Immature natural killer cell (primary cell): ENCODE results near the gene BLMH. TPM values are rescaled to one million over a fixed set of nuclear protein-coding genes. Genes with fewer than 3 reads are reported as not detected.

Experiments
- DNase-seq, 3 donors: peaks; one replicate each; pipeline ENCODE4 v3.0.0; 2022; ENCODE audit warnings: mixed read lengths in 1 of 3
- H3K27ac Mint-ChIP-seq, 6 donors: one replicate each; pipeline ENCODE4 v1.8.0; 2020; ENCODE audit warnings: mixed read lengths in 6 of 6, mild to moderate bottlenecking in 5 of 6, inconsistent platforms in 4 of 6, moderate library complexity in 3 of 6
- H3K27me3 Mint-ChIP-seq, 3 donors: one replicate each; pipeline ENCODE4 v1.8.0; 2020 to 2021; ENCODE audit warnings: low read depth in 3 of 3, mild to moderate bottlenecking in 3 of 3, mixed read lengths in 3 of 3, moderate library complexity in 3 of 3, inconsistent platforms in 1 of 3
- H3K36me3 Mint-ChIP-seq, 3 donors: one replicate each; pipeline ENCODE4 v1.8.0; 2020; ENCODE audit warnings: mixed read lengths in 3 of 3, inconsistent platforms in 2 of 3, mild to moderate bottlenecking in 2 of 3
- H3K4me1 Mint-ChIP-seq, 2 donors: one replicate each; pipeline ENCODE4 v1.8.0; 2020; ENCODE audit warnings: inconsistent platforms in 2 of 2, mild to moderate bottlenecking in 2 of 2, mixed read lengths in 2 of 2, moderate library complexity in 1 of 2
- H3K4me3 Mint-ChIP-seq, 5 donors: one replicate each; pipeline ENCODE4 v1.8.0; 2020; ENCODE audit warnings: mild to moderate bottlenecking in 5 of 5, mixed read lengths in 5 of 5, inconsistent platforms in 3 of 5, moderate library complexity in 3 of 5
- H3K9me3 Mint-ChIP-seq, 6 donors: one replicate each; pipeline ENCODE4 v1.8.0; 2020; ENCODE audit warnings: mild to moderate bottlenecking in 6 of 6, mixed read lengths in 6 of 6, inconsistent platforms in 4 of 6, moderate library complexity in 3 of 6
- polyA plus RNA-seq, 3 donors: library from polyadenylated mRNA; unstranded; fragments of 300-500 nt; fragmentation: Illumina TruSeq; gene quantifications; one replicate each; pipeline ENCODE4 v1.2.3, GENCODE V29; 2021

The BLMH gene
- polyA plus RNA-seq = 10 to 100 TPM; 17.2 to 31.3 (median 27.5) TPM

GRCh38 chr17:30291543-30292285 is at the start of gene BLMH:
Gene BLMH (minus strand): TSS chr17:30291944. CDS start chr17:30291819, 125 bp downstream.
- no peaks in the 10 kb centered on the region for H3K9me3 Mint-ChIP-seq
- H3K4me3 Mint-ChIP-seq = peak within 1 kb of the TSS; percentile 89 to 96 (median 92)
- peaks cover 0 to 11% (median 9%) of the 10 kb centered on the region in 3 donors for H3K36me3 Mint-ChIP-seq
- peaks cover 4 to 11% (median 6%) of the 10 kb centered on the region in 3 donors for H3K27me3 Mint-ChIP-seq
- peaks cover 18 to 21% of the 10 kb centered on the region in 2 donors for H3K4me1 Mint-ChIP-seq
- peak within 1 kb of the TSS; percentile 66 to 91 (median 87) for H3K27ac Mint-ChIP-seq
- DNase-seq = peak; percentile 84 to 85 (median 84)

GRCh38 chr17:30340801-30341356 is 49.1 kb upstream of the BLMH start:
- no peaks in the 10 kb centered on the region for H3K9me3 Mint-ChIP-seq
- peaks cover 10 to 14% of the 10 kb centered on the region in 2 donors for H3K4me1 Mint-ChIP-seq
- peak overlapping the region in 2 of 6 donors; percentile 19 to 30 for H3K27ac Mint-ChIP-seq

GRCh38 chr17:30339086-30339485 is 47.3 kb upstream of the BLMH start:
- Mint-ChIP-seq H3K27me3 (peaks cover 1 to 4% (median 2%) of the 10 kb centered on the region in 3 donors), H3K36me3 (no peaks in the 10 kb centered on the region), H3K9me3 (no peaks in the 10 kb centered on the region), H3K4me3 (no peak overlapping the region), H3K4me1 (peaks cover 10 to 14% of the 10 kb centered on the region in 2 donors), H3K27ac (no peak overlapping the region)
- no peak for DNase-seq

More at GRCh38 chr17:30340801-30341356, 49.1 kb upstream of the BLMH start:
- no peak for DNase-seq
- Mint-ChIP-seq H3K4me3 (no peak overlapping the region), H3K27me3 (peaks cover 1 to 4% (median 2%) of the 10 kb centered on the region in 3 donors), H3K36me3 (no peaks in the 10 kb centered on the region)

GRCh38 chr17:30337393-30337999 is 45.8 kb upstream of the BLMH start:
- Mint-ChIP-seq H3K4me1 (peaks cover 15 to 18% of the 10 kb centered on the region in 2 donors), H3K27me3 (peaks cover 2 to 4% (median 4%) of the 10 kb centered on the region in 3 donors), H3K36me3 (no peaks in the 10 kb centered on the region), H3K27ac (no peak overlapping the region), H3K4me3 (no peak overlapping the region), H3K9me3 (no peaks in the 10 kb centered on the region)
- no peak for DNase-seq

GRCh38 chr17:30336369-30337171 is 44.8 kb upstream of the BLMH start:
- no peaks in the 10 kb centered on the region for H3K36me3 Mint-ChIP-seq
- no peaks in the 10 kb centered on the region for H3K9me3 Mint-ChIP-seq
- H3K27me3 Mint-ChIP-seq = peaks cover 2 to 4% (median 2%) of the 10 kb centered on the region in 3 donors
- no peak overlapping the region for H3K4me3 Mint-ChIP-seq
- H3K27ac Mint-ChIP-seq = peak overlapping the region in 3 of 6 donors; percentile 17 to 65 (median 23)
- peaks cover 24 to 25% of the 10 kb centered on the region in 2 donors for H3K4me1 Mint-ChIP-seq
- peak; percentile 57 to 75 (median 61) for DNase-seq

- no peak overlapping the region for H3K4me3 Mint-ChIP-seq
- H3K4me1 Mint-ChIP-seq = peaks cover 27 to 31% of the 10 kb centered on the region in 2 donors
- H3K27ac Mint-ChIP-seq = no peak overlapping the region
- no peaks in the 10 kb centered on the region for H3K36me3 Mint-ChIP-seq
- DNase-seq = no peak
- H3K27me3 Mint-ChIP-seq = peaks cover 0 to 2% (median 2%) of the 10 kb centered on the region in 3 donors
- H3K9me3 Mint-ChIP-seq = no peaks in the 10 kb centered on the region
Measured at GRCh38 chr17:30334421-30334820, 42.7 kb upstream of the BLMH start.

GRCh38 chr17:30333503-30334360 is 42.0 kb upstream of the BLMH start, which contains the start of gene TMIGD1:
Gene TMIGD1 (minus strand): TSS chr17:30334057. CDS start chr17:30332133, 1,924 bp downstream.
- Mint-ChIP-seq H3K4me3 (peak within 1 kb of the TSS in 1 of 5 donors; percentile 2), H3K36me3 (no peaks in the 10 kb centered on the region), H3K27me3 (peaks cover 0 to 2% (median 2%) of the 10 kb centered on the region in 3 donors), H3K4me1 (peaks cover 27 to 31% of the 10 kb centered on the region in 2 donors), H3K9me3 (no peaks in the 10 kb centered on the region), H3K27ac (peak within 1 kb of the TSS in 5 of 6 donors; percentile 50 to 83 (median 74))
- no peak for DNase-seq

- Mint-ChIP-seq H3K27me3 (peaks cover 0 to 5% (median 0%) of the 10 kb centered on the region in 3 donors), H3K9me3 (no peaks in the 10 kb centered on the region), H3K36me3 (no peaks in the 10 kb centered on the region), H3K4me3 (peak overlapping the region; percentile 15 to 71 (median 62)), H3K27ac (peak overlapping the region; percentile 50 to 83 (median 72)), H3K4me1 (peaks cover 27 to 31% of the 10 kb centered on the region in 2 donors)
- peak; percentile 37 to 59 (median 41) for DNase-seq
Measured at GRCh38 chr17:30332057-30332542, 40.4 kb upstream of the BLMH start.

- no peak overlapping the region for H3K4me3 Mint-ChIP-seq
- no peaks in the 10 kb centered on the region for H3K36me3 Mint-ChIP-seq
- H3K27ac Mint-ChIP-seq = no peak overlapping the region
- peaks cover 26 to 33% of the 10 kb centered on the region in 2 donors for H3K4me1 Mint-ChIP-seq
- DNase-seq = no peak
- H3K27me3 Mint-ChIP-seq = peaks cover 0 to 3% (median 0%) of the 10 kb centered on the region in 3 donors
- H3K9me3 Mint-ChIP-seq = no peaks in the 10 kb centered on the region
Measured at GRCh38 chr17:30326809-30327208, 35.1 kb upstream of the BLMH start.

- DNase-seq = no peak
- Mint-ChIP-seq H3K4me1 (peaks cover 10 to 15% of the 10 kb centered on the region in 2 donors), H3K9me3 (no peaks in the 10 kb centered on the region), H3K36me3 (no peaks in the 10 kb centered on the region), H3K27me3 (peaks cover 0 to 3% (median 0%) of the 10 kb centered on the region in 3 donors), H3K4me3 (no peak overlapping the region), H3K27ac (no peak overlapping the region)
Measured at GRCh38 chr17:30324723-30325122, 33.0 kb upstream of the BLMH start.

GRCh38 chr17:30323895-30324319 is 32.2 kb upstream of the BLMH start:
- Mint-ChIP-seq H3K4me3 (no peak overlapping the region), H3K9me3 (no peaks in the 10 kb centered on the region), H3K4me1 (peaks cover 10 to 15% of the 10 kb centered on the region in 2 donors), H3K27me3 (peaks cover 0 to 3% (median 0%) of the 10 kb centered on the region in 3 donors), H3K36me3 (no peaks in the 10 kb centered on the region), H3K27ac (peak overlapping the region in 1 of 6 donors; percentile 46)
- no peak for DNase-seq

GRCh38 chr17:30323262-30323894 is 31.6 kb upstream of the BLMH start:
- Mint-ChIP-seq H3K27me3 (peaks cover 0 to 3% (median 0%) of the 10 kb centered on the region in 3 donors), H3K27ac (peak overlapping the region in 4 of 6 donors; percentile 2 to 46 (median 30)), H3K4me1 (peaks cover 10 to 15% of the 10 kb centered on the region in 2 donors), H3K9me3 (no peaks in the 10 kb centered on the region), H3K4me3 (no peak overlapping the region), H3K36me3 (no peaks in the 10 kb centered on the region)
- DNase-seq = no peak
